ENCODE measurements around the gene NLGN1. TPM values are rescaled to one million over a fixed set of nuclear protein-coding genes. Genes with fewer than 3 reads are reported as not detected.
"Not testable (repeated sequence)": the region's sequence is repeated elsewhere in the genome, so short reads cannot be mapped to it uniquely, and the experiment has no call there.

The NLGN1 gene
- total RNA-seq, 5 donors from 2014 or later (not counting 1 experiment from before 2014, with no cell fraction given), result 0.18 TPM; not detected in 4

- CTCF ChIA-PET, result no interaction called here
- no peak overlapping the region for H3K4me3 Mint-ChIP-seq
Measured at GRCh38 chr3:173529062-173529711, 131.6 kb downstream of the NLGN1 start.

GRCh38 chr3:173531602-173532001 lies 134.1 kb downstream of the NLGN1 start:
- CTCF ChIA-PET, result no interaction called here
- H3K36me3 ChIP-seq (ENCODE audit: control insufficient read depth in 2 of 2, extremely low read depth in 1 of 2, insufficient read depth in 1 of 2, low read length in 1 of 2), result no peaks in the 10 kb centered on the region
- H3K4me1 Mint-ChIP-seq, result no peaks in the 10 kb centered on the region

More at GRCh38 chr3:173529062-173529711, 131.6 kb downstream of the NLGN1 start:
- Histone ChIP-seq H3K4me1 (ENCODE audit: control insufficient read depth in 1 of 2, extremely low read depth in 1 of 2, insufficient read depth in 2 of 2, low read length in 2 of 2) (no peaks in the 10 kb centered on the region), H3K4me3 (ENCODE audit: control insufficient read depth in 1 of 2, extremely low read depth in 1 of 2, low read length in 1 of 2) (no peak overlapping the region), H3K27ac (ENCODE audit: low read length) (no peak overlapping the region), H3K9me3 (no peaks in the 10 kb centered on the region), H3K36me3 (ENCODE audit: control insufficient read depth in 2 of 2, extremely low read depth in 1 of 2, insufficient read depth in 1 of 2, low read length in 1 of 2) (no peaks in the 10 kb centered on the region), H3K27me3 (replicated peaks in 1 of 2; ENCODE audit: control insufficient read depth in 2 of 2, extremely low read depth in 1 of 2, insufficient read depth in 2 of 2, low read length in 1 of 2) (no peaks in the 10 kb centered on the region)
- no peaks in the 10 kb centered on the region for H3K36me3 Mint-ChIP-seq
- no peak overlapping the region for H3K27ac Mint-ChIP-seq
- POLR2A ChIA-PET, result no interaction called here
- ATAC-seq (replicated peaks in 1 of 4) (no peak), DNase-seq (no peak)
- no peaks in the 10 kb centered on the region for H3K4me1 Mint-ChIP-seq
- H3K9me3 Mint-ChIP-seq, result peaks cover 31 to 35% (median 31%) of the 10 kb centered on the region in 3 donors
- WGBS (ENCODE audit: insufficient coverage), result 61% methylated on average over 6 of the region's 8 CpGs
- H3K27me3 Mint-ChIP-seq, result no peaks in the 10 kb centered on the region

DNA sequence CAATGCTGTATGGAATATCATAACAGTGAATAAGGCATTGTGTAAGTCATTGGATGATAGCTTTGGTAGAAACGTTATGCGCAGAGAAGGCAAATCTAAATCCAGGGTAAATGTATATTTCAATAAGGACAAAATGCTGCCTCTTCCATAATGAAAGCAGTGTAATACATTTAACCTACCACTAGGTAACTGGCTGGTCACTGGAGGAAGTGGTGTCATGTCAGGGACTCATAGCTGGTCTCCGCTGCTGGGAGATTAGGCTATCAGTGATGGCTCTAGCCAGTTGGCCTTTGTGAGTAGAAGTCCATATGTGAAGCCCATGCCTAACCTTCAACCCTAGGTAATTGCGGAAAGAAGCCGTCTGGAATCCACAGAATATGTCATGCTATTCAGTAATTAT lies 140.9 kb downstream of the NLGN1 start:
- CTCF ChIA-PET, result no interaction called here
- H3K27me3 ChIP-seq (replicated peaks in 1 of 2; ENCODE audit: control insufficient read depth in 2 of 2, extremely low read depth in 1 of 2, insufficient read depth in 2 of 2, low read length in 1 of 2), result no peaks in the 10 kb centered on the region
- H3K4me3 ChIP-seq (ENCODE audit: control insufficient read depth in 1 of 2, extremely low read depth in 1 of 2, low read length in 1 of 2), result no peak overlapping the region
- no peak overlapping the region for H3K4me3 Mint-ChIP-seq
- H3K27ac Mint-ChIP-seq, result no peak overlapping the region
- H3K9me3 Mint-ChIP-seq, result peaks cover 0 to 5% (median 4%) of the 10 kb centered on the region in 3 donors
- DNase-seq (no peak), ATAC-seq (replicated peaks in 1 of 4) (no peak)
- no peaks in the 10 kb centered on the region for H3K27me3 Mint-ChIP-seq
- H3K4me1 Mint-ChIP-seq, result no peaks in the 10 kb centered on the region
- POLR2A ChIA-PET, result no interaction called here
- no peaks in the 10 kb centered on the region for H3K36me3 Mint-ChIP-seq
- no peaks in the 10 kb centered on the region for H3K9me3 ChIP-seq
- H3K27ac ChIP-seq (ENCODE audit: low read length), result no peak overlapping the region
- H3K4me1 ChIP-seq (ENCODE audit: control insufficient read depth in 1 of 2, extremely low read depth in 1 of 2, insufficient read depth in 2 of 2, low read length in 2 of 2), result no peaks in the 10 kb centered on the region
- H3K36me3 ChIP-seq (ENCODE audit: control insufficient read depth in 2 of 2, extremely low read depth in 1 of 2, insufficient read depth in 1 of 2, low read length in 1 of 2), result no peaks in the 10 kb centered on the region
- WGBS (ENCODE audit: insufficient coverage), result no CpG with 5 or more reads among the region's 5 CpGs

More at GRCh38 chr3:173531602-173532001, 134.1 kb downstream of the NLGN1 start:
- H3K27ac Mint-ChIP-seq, result no peak overlapping the region
- Histone ChIP-seq H3K4me1 (ENCODE audit: control insufficient read depth in 1 of 2, extremely low read depth in 1 of 2, insufficient read depth in 2 of 2, low read length in 2 of 2) (no peaks in the 10 kb centered on the region), H3K9me3 (no peaks in the 10 kb centered on the region), H3K4me3 (ENCODE audit: control insufficient read depth in 1 of 2, extremely low read depth in 1 of 2, low read length in 1 of 2) (no peak overlapping the region), H3K27me3 (replicated peaks in 1 of 2; ENCODE audit: control insufficient read depth in 2 of 2, extremely low read depth in 1 of 2, insufficient read depth in 2 of 2, low read length in 1 of 2) (no peaks in the 10 kb centered on the region), H3K27ac (ENCODE audit: low read length) (no peak overlapping the region)
- peaks cover 16 to 22% (median 20%) of the 10 kb centered on the region in 3 donors for H3K9me3 Mint-ChIP-seq
- H3K4me3 Mint-ChIP-seq, result no peak overlapping the region
- ATAC-seq (replicated peaks in 1 of 4), result no peak
- no peak for DNase-seq
- WGBS (ENCODE audit: insufficient coverage), result no CpG with 5 or more reads among the region's 1 CpG
- H3K36me3 Mint-ChIP-seq, result no peaks in the 10 kb centered on the region
- H3K27me3 Mint-ChIP-seq, result no peaks in the 10 kb centered on the region
- POLR2A ChIA-PET, result no interaction called here

- DNase-seq; H3K4me1 ChIP-seq (ENCODE audit: control insufficient read depth in 1 of 2, extremely low read depth in 1 of 2, insufficient read depth in 2 of 2, low read length in 2 of 2); H3K27ac Mint-ChIP-seq; H3K4me3 Mint-ChIP-seq; CTCF ChIA-PET; H3K36me3 ChIP-seq (ENCODE audit: control insufficient read depth in 2 of 2, extremely low read depth in 1 of 2, insufficient read depth in 1 of 2, low read length in 1 of 2); H3K27me3 Mint-ChIP-seq; ATAC-seq (replicated peaks in 1 of 4); H3K36me3 Mint-ChIP-seq; H3K9me3 Mint-ChIP-seq; H3K4me1 Mint-ChIP-seq; H3K27me3 ChIP-seq (replicated peaks in 1 of 2; ENCODE audit: control insufficient read depth in 2 of 2, extremely low read depth in 1 of 2, insufficient read depth in 2 of 2, low read length in 1 of 2); H3K27ac ChIP-seq (ENCODE audit: low read length); H3K9me3 ChIP-seq; POLR2A ChIA-PET; H3K4me3 ChIP-seq (ENCODE audit: control insufficient read depth in 1 of 2, extremely low read depth in 1 of 2, low read length in 1 of 2): not testable (repeated sequence)
- WGBS (ENCODE audit: insufficient coverage), result no CpG with 5 or more reads among the region's 2 CpGs
Measured at GRCh38 chr3:173545590-173545989, 148.0 kb downstream of the NLGN1 start.

- WGBS (ENCODE audit: insufficient coverage), result 77% methylated on average over 4 of the region's 6 CpGs
- Mint-ChIP-seq H3K36me3 (no peaks in the 10 kb centered on the region), H3K4me3 (no peak overlapping the region), H3K27ac (no peak overlapping the region), H3K27me3 (no peaks in the 10 kb centered on the region), H3K4me1 (no peaks in the 10 kb centered on the region), H3K9me3 (peaks cover 0 to 2% (median 0%) of the 10 kb centered on the region in 3 donors)
- Histone ChIP-seq H3K36me3 (ENCODE audit: control insufficient read depth in 2 of 2, extremely low read depth in 1 of 2, insufficient read depth in 1 of 2, low read length in 1 of 2) (no peaks in the 10 kb centered on the region), H3K27me3 (replicated peaks in 1 of 2; ENCODE audit: control insufficient read depth in 2 of 2, extremely low read depth in 1 of 2, insufficient read depth in 2 of 2, low read length in 1 of 2) (no peaks in the 10 kb centered on the region), H3K27ac (ENCODE audit: low read length) (no peak overlapping the region), H3K4me1 (ENCODE audit: control insufficient read depth in 1 of 2, extremely low read depth in 1 of 2, insufficient read depth in 2 of 2, low read length in 2 of 2) (no peaks in the 10 kb centered on the region), H3K9me3 (no peaks in the 10 kb centered on the region), H3K4me3 (ENCODE audit: control insufficient read depth in 1 of 2, extremely low read depth in 1 of 2, low read length in 1 of 2) (no peak overlapping the region)
- DNase-seq, result no peak
- POLR2A ChIA-PET, result no interaction called here
- no peak for ATAC-seq (replicated peaks in 1 of 4)
- CTCF ChIA-PET, result no interaction called here
Measured at GRCh38 chr3:173547070-173547469, 149.5 kb downstream of the NLGN1 start.

GRCh38 chr3:173548261-173548660 lies 150.7 kb downstream of the NLGN1 start:
- ChIA-PET POLR2A (no interaction called here), CTCF (no interaction called here)
- WGBS (ENCODE audit: insufficient coverage), result no CpG with 5 or more reads among the region's 2 CpGs
- H3K27ac Mint-ChIP-seq, result no peak overlapping the region
- Histone ChIP-seq H3K4me1 (ENCODE audit: control insufficient read depth in 1 of 2, extremely low read depth in 1 of 2, insufficient read depth in 2 of 2, low read length in 2 of 2) (no peaks in the 10 kb centered on the region), H3K27ac (ENCODE audit: low read length) (no peak overlapping the region), H3K36me3 (ENCODE audit: control insufficient read depth in 2 of 2, extremely low read depth in 1 of 2, insufficient read depth in 1 of 2, low read length in 1 of 2) (no peaks in the 10 kb centered on the region), H3K9me3 (no peaks in the 10 kb centered on the region), H3K4me3 (ENCODE audit: control insufficient read depth in 1 of 2, extremely low read depth in 1 of 2, low read length in 1 of 2) (no peak overlapping the region), H3K27me3 (replicated peaks in 1 of 2; ENCODE audit: control insufficient read depth in 2 of 2, extremely low read depth in 1 of 2, insufficient read depth in 2 of 2, low read length in 1 of 2) (no peaks in the 10 kb centered on the region)
- no peaks in the 10 kb centered on the region for H3K36me3 Mint-ChIP-seq
- ATAC-seq (replicated peaks in 1 of 4) (no peak), DNase-seq (no peak)
- H3K27me3 Mint-ChIP-seq, result no peaks in the 10 kb centered on the region
- H3K4me1 Mint-ChIP-seq, result no peaks in the 10 kb centered on the region
- no peak overlapping the region for H3K4me3 Mint-ChIP-seq
- H3K9me3 Mint-ChIP-seq, result peaks cover 0 to 2% (median 0%) of the 10 kb centered on the region in 3 donors

DNA sequence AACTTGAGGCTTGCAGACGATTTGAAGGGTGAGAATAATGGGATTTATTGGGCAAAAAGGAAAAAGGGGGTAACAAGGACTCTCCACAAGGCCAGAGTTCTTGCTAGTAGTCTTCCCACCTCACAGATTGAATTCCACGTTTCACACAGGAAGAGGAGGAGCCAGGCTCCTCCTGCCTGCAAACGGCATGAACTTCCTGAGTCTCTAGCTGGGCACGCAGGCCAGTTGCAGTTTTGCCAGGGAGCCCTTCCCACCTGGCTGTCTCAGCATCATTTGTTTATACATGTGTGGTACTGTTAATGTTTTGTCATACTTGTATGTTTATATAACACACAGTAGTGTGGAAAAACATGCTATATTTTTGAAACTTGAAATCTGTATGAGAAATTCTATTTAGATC lies 155.0 kb downstream of the NLGN1 start:
- H3K27ac ChIP-seq (ENCODE audit: low read length), result no peak overlapping the region
- no peaks in the 10 kb centered on the region for H3K4me1 ChIP-seq (ENCODE audit: control insufficient read depth in 1 of 2, extremely low read depth in 1 of 2, insufficient read depth in 2 of 2, low read length in 2 of 2)
- DNase-seq (no peak), ATAC-seq (replicated peaks in 1 of 4) (no peak)
- H3K36me3 ChIP-seq (ENCODE audit: control insufficient read depth in 2 of 2, extremely low read depth in 1 of 2, insufficient read depth in 1 of 2, low read length in 1 of 2), result no peaks in the 10 kb centered on the region
- WGBS (ENCODE audit: insufficient coverage), result no CpG with 5 or more reads among the region's 4 CpGs
- no peak overlapping the region for H3K4me3 ChIP-seq (ENCODE audit: control insufficient read depth in 1 of 2, extremely low read depth in 1 of 2, low read length in 1 of 2)
- POLR2A ChIA-PET, result no interaction called here
- no peaks in the 10 kb centered on the region for H3K9me3 ChIP-seq
- H3K27me3 ChIP-seq (replicated peaks in 1 of 2; ENCODE audit: control insufficient read depth in 2 of 2, extremely low read depth in 1 of 2, insufficient read depth in 2 of 2, low read length in 1 of 2), result no peaks in the 10 kb centered on the region
- H3K9me3 Mint-ChIP-seq, result no peaks in the 10 kb centered on the region
- CTCF ChIA-PET, result no interaction called here
- H3K27me3 Mint-ChIP-seq, result no peaks in the 10 kb centered on the region
- H3K36me3 Mint-ChIP-seq, result no peaks in the 10 kb centered on the region
- no peak overlapping the region for H3K27ac Mint-ChIP-seq
- H3K4me1 Mint-ChIP-seq, result no peaks in the 10 kb centered on the region
- no peak overlapping the region for H3K4me3 Mint-ChIP-seq

Measured in T-cell (primary cell).